HG03571 (cell line): Measurements from ENCODE around the gene REXO4.
"Not testable (repeated sequence)": the region's sequence is repeated elsewhere in the genome, so short reads cannot be mapped to it uniquely, and the experiment has no call there.

Source experiments
- ATAC-seq: cut with Tn5 transposase; IDR thresholded peaks from one replicate; pipeline ENCODE4 v1.9.1; 2021; ENCODE audit not compliant: unreplicated experiment

Gene REXO4

GRCh38 chr9:133451865-133452264 is 34.1 kb upstream of the REXO4 start:
- ATAC-seq: not testable (repeated sequence)

GRCh38 chr9:133449760-133450159 is 31.9 kb upstream of the REXO4 start:
- ATAC-seq: no peak

- no peak for ATAC-seq
Measured at GRCh38 chr9:133448487-133448972, 30.7 kb upstream of the REXO4 start.

- ATAC-seq: no peak
Measured at GRCh38 chr9:133445293-133445969, 27.6 kb upstream of the REXO4 start.

GRCh38 chr9:133443982-133444381 is 26.2 kb upstream of the REXO4 start:
- ATAC-seq: no peak

GRCh38 chr9:133443248-133443647 is 25.4 kb upstream of the REXO4 start:
- no peak for ATAC-seq

- ATAC-seq: no peak
Measured at GRCh38 chr9:133441571-133441970, 23.8 kb upstream of the REXO4 start.

GRCh38 chr9:133440874-133441273 is 23.1 kb upstream of the REXO4 start:
- ATAC-seq: no peak

GRCh38 chr9:133439337-133439736 is 21.5 kb upstream of the REXO4 start:
- ATAC-seq: no peak

GRCh38 chr9:133437753-133438531 is 20.1 kb upstream of the REXO4 start:
- no peak for ATAC-seq

- no peak for ATAC-seq
Measured at GRCh38 chr9:133436681-133437080, 18.9 kb upstream of the REXO4 start.

GRCh38 chr9:133433351-133433843 is 15.6 kb upstream of the REXO4 start:
- ATAC-seq: no peak

- no peak for ATAC-seq
Measured at GRCh38 chr9:133430244-133430643, 12.4 kb upstream of the REXO4 start.

GRCh38 chr9:133429641-133430161 is 11.9 kb upstream of the REXO4 start:
- ATAC-seq: no peak

- ATAC-seq: no peak
Measured at GRCh38 chr9:133429214-133429613, 11.4 kb upstream of the REXO4 start.

- no peak for ATAC-seq
Measured at GRCh38 chr9:133428617-133429101, 10.8 kb upstream of the REXO4 start.

- no peak for ATAC-seq
Measured at GRCh38 chr9:133427658-133428348, 10.0 kb upstream of the REXO4 start.

- ATAC-seq: no peak
Measured at GRCh38 chr9:133426011-133426410, 8.2 kb upstream of the REXO4 start.

- ATAC-seq: no peak
Measured at GRCh38 chr9:133425049-133425632, 7.3 kb upstream of the REXO4 start.

GRCh38 chr9:133424187-133424586 is 6.4 kb upstream of the REXO4 start:
- no peak for ATAC-seq

GRCh38 chr9:133423216-133423615 is 5.4 kb upstream of the REXO4 start:
- no peak for ATAC-seq
